Body of pancreas (tissue), 4 donors: ENCODE results near the gene CARD11. TPM values are rescaled to one million over a fixed set of nuclear protein-coding genes. Genes with fewer than 3 reads are reported as not detected.

ENCODE experiments used
- ATAC-seq: fragments of 150-250 bp; one replicate; pipeline ENCODE4 v1.9.1; 2016
- DNase-seq, 4 donors: peaks; one replicate each; pipeline ENCODE4 v3.0.0-alpha.2; 2019
- H3K27ac ChIP-seq, 4 donors: fragments of 200-600 bp; sonication (generic); 1 replicate in 3 of 4; 2 replicates in 1 of 4; pipeline versions ENCODE4 v1.5.1 to v1.6.1; 2016 to 2019; ENCODE audit warnings: mild to moderate bottlenecking in 1 of 4, mixed read lengths in 1 of 4, moderate library complexity in 1 of 4
- H3K27me3 ChIP-seq, 2 donors: fragments of 200-600 bp; sonication (generic); one replicate each; pipeline ENCODE4 v1.6.0; 2016; ENCODE audit warnings: mild to moderate bottlenecking in 1 of 2
- H3K36me3 ChIP-seq, 2 donors: fragments of 200-600 bp; sonication (generic); replicated peaks in 1 of 2; 2 replicates each; pipeline ENCODE4 v1.5.1; 2016; ENCODE audit warnings: low read depth in 2 of 2; ENCODE audit not compliant: insufficient read depth in 1 of 2
- H3K4me1 ChIP-seq: fragments of 200-600 bp; sonication (generic); one replicate; pipeline ENCODE4 v1.6.0; 2016
- H3K4me3 ChIP-seq, 2 donors: fragments of 200-600 bp; sonication (generic); 1 replicate in 1 of 2; 2 replicates in 1 of 2; pipeline ENCODE4 v1.5.1; 2016 to 2019
- H3K9me3 ChIP-seq, 3 donors: fragments of 200-600 bp; sonication (generic); 1 replicate in 2 of 3; 2 replicates in 1 of 3; pipeline ENCODE4 v1.5.1; 2016
- POLR2A ChIP-seq, 3 donors: fragments of 450-650 bp; IDR thresholded peaks; one replicate each; pipeline ENCODE4 v1.6.1; 2016; ENCODE audit warnings: antibody characterized with exemption in 3 of 3, mild to moderate bottlenecking in 2 of 3
- WGBS, 2 donors: methylation state at CpG; one replicate each; pipeline ENCODE4 v1.1.5; 2017; 5-methylcytosine and 5-hydroxymethylcytosine counted together
- intact Hi-C: fragments of 100-400 bp; cut with DNase I; formaldehyde crosslinking; loops from one replicate; pipeline ENCODE4 v1.15.1; 2023
- total RNA-seq, 2 donors: library from RNA; depleted of rRNA; stranded (reverse); fragments of >200 nt; gene quantifications; one replicate each; pipeline ENCODE4 v1.1.0, GENCODE V29; 2016
- TF ChIP-seq, protein P1 (sequence below), 7 experiments: fragments of 450-650 bp in 4 of 7; fragments of 200-600 bp in 3 of 7; sonication (generic) in 3 of 7; IDR thresholded peaks; one replicate each; pipeline ENCODE4 v1.5.1; 2016 to 2019; ENCODE audit warnings: antibody characterized with exemption in 7 of 7

Gene CARD11
- total RNA-seq, 2 donors from 2014 or later = 2.0 to 3.4 TPM

DNA sequence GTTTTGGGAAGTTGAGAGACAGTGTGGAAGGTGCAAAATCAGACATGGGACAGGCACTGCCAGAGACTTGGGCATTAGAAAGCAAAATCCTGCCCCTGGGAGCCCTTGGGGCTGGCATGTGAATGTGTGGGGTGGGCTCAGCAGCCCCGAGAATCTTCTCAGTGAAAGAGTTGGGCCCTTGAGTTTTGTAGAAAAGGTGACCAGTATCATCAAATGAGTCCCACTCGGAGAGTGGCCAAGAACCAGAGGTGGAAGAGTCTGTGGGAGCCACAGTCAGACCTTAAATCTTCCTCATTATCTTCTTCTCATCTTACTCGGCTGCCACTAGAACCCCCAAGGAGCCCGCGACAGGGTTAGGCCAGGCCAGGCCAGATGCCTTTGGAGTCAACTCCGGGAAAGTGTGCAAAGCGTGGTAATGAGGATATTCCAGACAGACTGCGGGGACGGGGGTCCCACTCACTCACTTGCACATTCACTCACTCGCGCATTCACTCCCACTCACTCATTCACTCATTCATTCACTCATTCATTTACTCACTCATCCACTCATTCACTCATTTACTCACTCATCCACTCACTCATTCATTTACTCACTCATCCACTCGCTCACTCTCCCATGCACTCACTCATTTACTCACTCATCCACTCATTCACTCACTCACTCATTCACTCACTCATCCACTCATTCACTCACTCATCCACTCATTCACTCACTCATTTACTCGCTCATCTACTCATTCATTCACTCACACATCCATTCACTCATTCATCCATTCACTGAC is 74.9 kb downstream of the CARD11 start:
- H3K4me1 ChIP-seq = no peaks in the 10 kb centered on the region
- WGBS, 2 donors = 88 to 91% methylated on average over 13 of the region's 13 CpGs
- peaks cover 0 to 8% (median 0%) of the 10 kb centered on the region in 3 donors for H3K9me3 ChIP-seq
- intact Hi-C loops = no loop called here
- TF ChIP-seq, protein P1, sequence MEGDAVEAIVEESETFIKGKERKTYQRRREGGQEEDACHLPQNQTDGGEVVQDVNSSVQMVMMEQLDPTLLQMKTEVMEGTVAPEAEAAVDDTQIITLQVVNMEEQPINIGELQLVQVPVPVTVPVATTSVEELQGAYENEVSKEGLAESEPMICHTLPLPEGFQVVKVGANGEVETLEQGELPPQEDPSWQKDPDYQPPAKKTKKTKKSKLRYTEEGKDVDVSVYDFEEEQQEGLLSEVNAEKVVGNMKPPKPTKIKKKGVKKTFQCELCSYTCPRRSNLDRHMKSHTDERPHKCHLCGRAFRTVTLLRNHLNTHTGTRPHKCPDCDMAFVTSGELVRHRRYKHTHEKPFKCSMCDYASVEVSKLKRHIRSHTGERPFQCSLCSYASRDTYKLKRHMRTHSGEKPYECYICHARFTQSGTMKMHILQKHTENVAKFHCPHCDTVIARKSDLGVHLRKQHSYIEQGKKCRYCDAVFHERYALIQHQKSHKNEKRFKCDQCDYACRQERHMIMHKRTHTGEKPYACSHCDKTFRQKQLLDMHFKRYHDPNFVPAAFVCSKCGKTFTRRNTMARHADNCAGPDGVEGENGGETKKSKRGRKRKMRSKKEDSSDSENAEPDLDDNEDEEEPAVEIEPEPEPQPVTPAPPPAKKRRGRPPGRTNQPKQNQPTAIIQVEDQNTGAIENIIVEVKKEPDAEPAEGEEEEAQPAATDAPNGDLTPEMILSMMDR (IDR thresholded peaks at IDR 0.05) = no peak
- TF ChIP-seq POLR2A (IDR thresholded peaks at IDR 0.05) = no peak
- no peak for ATAC-seq
- no peaks in the 10 kb centered on the region for H3K27me3 ChIP-seq
- H3K4me3 ChIP-seq = no peak overlapping the region
- no peak overlapping the region for H3K27ac ChIP-seq
- no peaks in the 10 kb centered on the region for H3K36me3 ChIP-seq
- no peak for DNase-seq

DNA sequence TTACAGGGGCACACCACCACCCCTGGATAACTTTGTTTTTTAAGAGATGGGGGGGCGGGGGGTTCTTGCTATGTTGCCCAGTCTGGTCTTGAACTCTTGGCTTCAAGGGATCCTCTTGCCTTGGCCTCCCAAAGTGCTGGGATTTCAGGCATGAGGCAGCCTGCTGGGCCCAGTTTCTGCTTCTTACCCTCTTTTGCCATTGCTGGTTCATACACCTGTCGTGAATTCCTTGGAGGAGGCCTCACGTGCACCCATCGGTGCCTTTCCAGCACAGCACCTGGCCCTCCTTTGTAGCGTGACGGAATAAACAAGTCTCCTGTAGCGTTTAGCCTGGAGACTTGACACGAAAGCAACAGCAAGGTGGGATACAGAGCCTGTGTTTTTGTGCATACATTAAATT is 75.5 kb downstream of the CARD11 start:
- no peak for DNase-seq
- H3K27me3 ChIP-seq = no peaks in the 10 kb centered on the region
- H3K4me3 ChIP-seq = no peak overlapping the region
- 84 to 91% methylated on average over 8 of the region's 8 CpGs for WGBS, 2 donors
- H3K27ac ChIP-seq = no peak overlapping the region
- intact Hi-C loops = no loop called here
- H3K36me3 ChIP-seq = no peaks in the 10 kb centered on the region
- H3K9me3 ChIP-seq = peaks cover 0 to 8% (median 0%) of the 10 kb centered on the region in 3 donors
- no peaks in the 10 kb centered on the region for H3K4me1 ChIP-seq
- TF ChIP-seq, protein P1 (IDR thresholded peaks at IDR 0.05) = no peak
- TF ChIP-seq POLR2A (IDR thresholded peaks at IDR 0.05) = no peak
- ATAC-seq = no peak

DNA sequence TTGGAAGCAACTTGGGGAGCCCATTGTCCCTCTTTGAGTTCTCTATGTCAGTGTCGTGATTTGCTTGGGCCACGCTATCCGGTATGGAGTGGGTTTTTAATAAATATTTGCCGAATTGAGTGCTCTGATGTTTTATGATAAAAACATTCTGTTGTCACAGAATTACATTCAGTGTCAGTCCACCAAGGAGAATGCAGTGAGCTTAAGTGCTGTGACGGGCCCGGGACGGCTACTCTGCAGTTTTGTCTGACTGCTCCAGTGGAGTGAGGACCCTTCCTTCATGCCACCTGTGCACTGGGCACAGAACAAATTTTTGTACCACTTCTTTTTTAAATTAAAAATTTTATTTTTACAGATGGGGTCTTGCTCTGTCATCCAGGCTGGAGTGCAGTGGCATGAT is 76.0 kb downstream of the CARD11 start:
- no peak for ATAC-seq
- no peak for DNase-seq
- Histone ChIP-seq H3K9me3 (peaks cover 0 to 8% (median 0%) of the 10 kb centered on the region in 3 donors), H3K27ac (no peak overlapping the region), H3K4me1 (no peaks in the 10 kb centered on the region), H3K4me3 (no peak overlapping the region), H3K27me3 (no peaks in the 10 kb centered on the region), H3K36me3 (no peaks in the 10 kb centered on the region)
- intact Hi-C loops = no loop called here
- 89 to 90% methylated on average over 7 of the region's 7 CpGs for WGBS, 2 donors
- TF ChIP-seq, protein P1 (IDR thresholded peaks at IDR 0.05) = no peak
- no peak for TF ChIP-seq POLR2A (IDR thresholded peaks at IDR 0.05)

GRCh38 chr7:2967253-2967652 is 76.4 kb downstream of the CARD11 start:
- H3K27me3 ChIP-seq = no peaks in the 10 kb centered on the region
- 73% methylated on average over 7 of the region's 7 CpGs for WGBS, 2 donors
- no peak for ATAC-seq
- no peak overlapping the region for H3K4me3 ChIP-seq
- no peaks in the 10 kb centered on the region for H3K36me3 ChIP-seq
- DNase-seq = no peak
- intact Hi-C loops = no loop called here
- peaks cover 0 to 8% (median 0%) of the 10 kb centered on the region in 3 donors for H3K9me3 ChIP-seq
- no peaks in the 10 kb centered on the region for H3K4me1 ChIP-seq
- no peak overlapping the region for H3K27ac ChIP-seq
- no peak for TF ChIP-seq POLR2A (IDR thresholded peaks at IDR 0.05)
- TF ChIP-seq, protein P1 (IDR thresholded peaks at IDR 0.05) = no peak
